SIG-M5 (cell line): ENCODE measurements around the gene F11.
"Not testable (repeated sequence)": the region's sequence is repeated elsewhere in the genome, so short reads cannot be mapped to it uniquely, and the experiment has no call there.

ENCODE experiments used
- DNase-seq: peaks from one replicate; lab custom pipeline; 2025; lab: John Stamatoyannopoulos, UW

Gene F11

GRCh38 chr4:186249785-186250754 lies 15.9 kb upstream of the F11 start:
- no peak for DNase-seq

- DNase-seq, result no peak
Observed at GRCh38 chr4:186250760-186251159, 15.2 kb upstream of the F11 start.

GRCh38 chr4:186255122-186255521 lies 10.9 kb upstream of the F11 start:
- DNase-seq, result no peak

GRCh38 chr4:186258216-186258811 lies 7.7 kb upstream of the F11 start:
- DNase-seq, result peak; percentile 4

DNA sequence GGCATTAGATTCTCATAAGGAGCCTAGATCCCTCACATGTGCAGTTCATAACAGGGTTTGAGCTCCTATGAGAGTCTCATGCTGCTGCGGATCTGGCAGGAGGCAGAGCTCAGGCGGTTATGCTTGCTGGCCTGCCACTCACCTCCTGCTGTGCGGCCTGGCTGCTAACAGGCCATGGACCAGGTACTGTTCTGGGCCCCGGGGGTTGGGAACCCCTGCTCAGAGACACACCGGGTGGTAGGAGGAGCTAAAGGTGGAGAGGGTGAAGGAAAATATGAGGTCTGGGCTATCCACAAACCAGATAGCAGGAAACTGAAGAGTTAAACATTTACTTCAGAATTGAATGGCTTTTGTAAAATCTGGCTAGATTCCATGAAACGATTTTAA lies 5.9 kb upstream of the F11 start:
- DNase-seq, result no peak

DNA sequence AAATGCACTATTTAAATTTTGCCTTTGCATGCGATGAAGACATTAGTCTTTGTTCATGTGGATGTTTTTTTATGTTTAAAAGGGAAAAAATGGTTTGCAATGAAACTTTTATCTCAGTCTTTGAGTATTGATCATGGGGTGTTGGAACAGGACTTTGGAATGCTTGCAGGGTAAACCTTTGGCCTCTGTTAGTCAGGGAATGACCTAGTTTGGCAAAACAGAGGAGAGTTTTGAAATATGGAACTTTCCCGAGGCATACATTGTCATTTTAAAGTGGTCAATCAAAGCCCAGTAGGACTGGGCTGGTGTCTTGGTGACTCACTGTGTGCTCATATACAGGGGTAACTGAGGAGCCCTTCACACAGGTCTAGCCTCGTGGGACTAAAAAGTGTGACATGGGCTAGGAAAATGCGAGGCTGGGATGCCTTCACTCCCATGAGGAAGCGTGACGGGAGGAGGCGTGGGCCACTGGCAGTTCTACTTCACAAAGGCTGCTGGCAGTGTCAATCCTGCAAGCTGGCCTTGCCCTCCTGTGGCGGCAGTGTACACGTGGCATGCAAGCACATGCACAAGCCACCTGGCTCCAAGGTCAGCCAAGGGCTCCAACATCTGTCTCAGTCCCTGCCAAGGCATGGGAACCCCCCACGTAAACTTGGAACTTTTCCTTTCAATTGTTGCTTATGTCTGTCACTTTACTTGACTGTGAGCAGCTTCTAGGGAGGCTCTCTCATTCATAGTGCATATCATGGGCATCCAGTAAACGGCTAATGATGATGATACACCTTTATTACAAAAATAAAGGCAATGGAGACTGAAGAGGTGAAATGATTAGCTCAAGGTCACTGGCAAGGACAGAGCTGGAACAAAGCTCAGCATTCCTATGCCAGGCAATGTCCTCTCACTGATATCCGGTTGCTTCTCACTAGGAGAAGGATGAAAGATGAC lies 5.2 kb upstream of the F11 start:
- DNase-seq, result no peak

DNA sequence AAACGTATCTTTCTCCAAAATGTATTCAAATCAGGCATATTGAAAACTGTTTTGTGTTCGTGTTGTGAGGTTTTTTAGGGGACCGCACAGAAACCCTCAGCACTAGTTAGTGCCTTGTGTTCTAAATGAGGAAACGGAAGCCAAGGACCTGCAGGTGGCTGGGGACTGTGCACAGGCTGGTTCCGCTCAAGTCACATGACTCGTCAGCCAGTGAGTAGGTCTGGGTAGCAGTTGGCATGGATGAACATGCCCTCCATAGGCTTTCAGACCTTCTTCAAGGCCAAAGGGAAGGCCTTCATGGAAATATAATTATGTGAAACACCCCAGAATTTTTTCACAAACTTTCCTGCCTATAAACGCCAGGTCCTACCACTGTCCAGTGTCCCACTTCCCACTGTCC lies 1.3 kb upstream of the F11 start:
- DNase-seq, result no peak

- DNase-seq, result not testable (repeated sequence)
Observed at GRCh38 chr4:186265250-186265649, 739 bp upstream of the F11 start.

DNA sequence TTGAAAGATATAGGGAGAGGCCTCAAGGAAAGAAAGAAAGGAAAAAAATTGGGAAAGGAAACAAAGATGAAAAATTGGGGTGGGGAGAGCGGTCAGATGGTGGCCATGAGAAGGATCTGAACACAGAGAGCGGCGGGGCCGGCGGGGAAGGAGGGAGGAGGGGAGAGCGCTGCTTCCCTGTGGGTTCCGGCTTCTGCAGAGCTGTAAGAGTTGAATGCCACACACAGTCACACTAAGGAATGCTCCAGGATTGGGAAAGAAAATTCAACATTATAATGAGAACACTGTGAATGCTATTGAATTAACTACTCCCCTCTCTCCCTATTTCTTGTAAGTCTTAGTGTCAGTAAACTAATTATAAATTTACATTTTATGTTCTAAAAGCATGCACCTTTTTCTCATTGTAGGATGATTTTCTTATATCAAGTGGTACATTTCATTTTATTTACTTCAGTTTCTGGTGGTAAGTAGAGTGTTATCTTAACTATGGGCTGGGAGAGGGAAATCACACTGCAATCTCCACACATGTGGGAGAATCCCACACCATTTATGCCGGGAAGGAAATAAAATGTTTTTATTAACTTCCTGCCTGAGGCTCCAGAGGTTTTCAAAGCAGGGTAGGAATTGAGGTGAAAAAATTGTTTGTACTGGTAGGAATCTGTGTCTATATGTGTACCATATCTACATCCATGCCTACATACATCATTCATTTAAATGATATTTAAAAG lies 904 bp downstream of the F11 start:
- DNase-seq, result no peak

GRCh38 chr4:186271081-186271678 lies 5.2 kb downstream of the F11 start:
- DNase-seq, result no peak

DNA sequence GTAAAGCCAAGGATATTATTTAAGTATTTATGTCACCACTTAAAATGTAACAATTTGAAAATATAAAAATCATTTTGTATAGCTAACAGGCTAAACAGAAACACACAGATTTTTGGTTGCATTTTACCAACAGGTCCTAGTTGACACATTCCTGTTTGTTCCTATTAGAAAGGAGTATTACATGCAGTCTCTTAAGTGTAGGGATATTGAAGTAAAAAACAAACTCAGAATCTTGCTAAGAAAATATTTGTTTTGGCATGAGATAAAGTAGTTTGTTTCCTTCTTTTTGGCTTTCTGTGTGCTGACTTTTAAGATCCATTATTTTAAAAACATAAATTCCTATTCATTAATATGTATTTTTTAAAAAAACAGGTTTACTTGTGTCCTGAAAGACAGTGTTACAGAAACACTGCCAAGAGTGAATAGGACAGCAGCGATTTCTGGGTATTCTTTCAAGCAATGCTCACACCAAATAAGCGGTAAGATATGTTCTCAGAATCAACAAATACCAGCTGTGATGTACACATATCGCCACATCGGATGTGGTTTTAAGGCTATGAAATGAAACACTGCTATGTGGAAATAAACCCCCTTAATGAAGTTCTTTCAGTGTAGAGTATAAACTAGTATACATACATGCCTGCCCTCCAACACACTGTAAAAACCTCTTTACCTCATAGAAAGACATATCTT lies 6.9 kb downstream of the F11 start:
- no peak for DNase-seq

GRCh38 chr4:186273392-186273789 lies 7.4 kb downstream of the F11 start:
- DNase-seq, result not testable (repeated sequence)

DNA sequence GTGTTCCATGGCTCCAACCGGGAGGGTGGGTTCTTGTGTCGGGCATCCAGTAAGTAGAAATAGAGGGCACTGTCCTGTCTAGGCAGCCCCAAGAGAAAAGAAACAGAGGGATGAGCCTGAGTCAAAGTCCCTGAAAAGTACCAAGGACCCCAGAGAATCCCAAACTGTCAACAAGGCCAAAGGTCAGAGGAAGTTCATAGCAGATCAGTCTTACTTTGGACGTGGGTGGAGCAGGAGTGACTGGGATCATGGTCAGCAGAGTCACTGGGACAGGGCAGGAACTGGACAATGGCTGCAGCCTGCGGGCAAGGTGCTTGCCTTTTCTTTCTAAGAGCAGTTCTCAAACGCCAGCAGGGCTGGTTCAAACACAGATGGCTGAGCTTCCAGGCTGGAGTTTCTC lies 17.3 kb downstream of the F11 start:
- no peak for DNase-seq

GRCh38 chr4:186285147-186285546 lies 19.2 kb downstream of the F11 start:
- no peak for DNase-seq

DNA sequence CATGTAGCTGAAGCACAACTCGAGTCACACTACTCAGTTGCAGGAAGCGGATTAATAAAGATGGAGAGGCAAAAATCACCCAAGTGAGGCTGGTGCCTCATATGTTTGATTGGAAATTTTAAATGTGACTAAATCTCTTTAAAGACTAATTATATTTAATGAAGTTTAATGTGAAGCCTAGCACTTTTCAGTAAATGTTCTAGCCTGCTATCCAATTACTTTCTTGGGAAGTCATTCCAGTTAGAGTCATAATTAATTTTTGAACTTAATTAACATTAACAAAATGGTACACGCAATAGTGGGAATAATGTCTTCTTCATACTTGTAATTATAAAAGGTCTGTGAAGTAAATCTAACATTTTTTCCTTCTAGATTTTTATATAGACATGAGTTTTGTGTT lies 20.6 kb downstream of the F11 start:
- DNase-seq, result no peak

DNA sequence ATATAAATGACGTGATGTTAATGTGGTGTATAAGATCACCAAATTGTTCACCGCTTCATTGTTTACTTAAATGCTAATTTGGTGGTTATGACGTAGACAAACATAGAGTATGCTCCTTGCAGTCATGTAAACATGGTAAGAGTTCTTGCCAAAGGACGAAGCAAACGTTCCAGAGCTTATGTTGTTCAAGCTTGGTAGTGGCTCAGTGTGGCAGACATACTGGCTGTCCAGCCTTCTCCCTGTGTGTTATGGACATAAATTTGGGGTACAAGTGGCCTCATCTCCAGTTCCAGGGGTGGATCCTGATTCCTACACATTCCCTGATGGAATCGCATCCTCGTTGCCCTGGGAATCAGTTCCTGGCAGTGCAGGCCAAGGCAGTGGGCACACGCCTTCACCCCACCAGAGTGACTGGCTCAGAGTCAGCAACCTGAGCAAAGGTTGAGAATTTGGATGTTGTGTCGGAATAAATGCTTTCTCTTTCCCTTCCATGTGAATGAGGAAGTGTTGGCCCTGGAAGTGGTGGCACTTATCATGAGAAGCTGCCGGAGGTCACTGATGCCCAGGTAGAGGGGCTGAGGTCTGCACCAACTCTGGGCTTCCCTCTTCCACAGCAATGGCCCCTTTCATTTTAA lies 25.4 kb downstream of the F11 start:
- DNase-seq, result no peak

DNA sequence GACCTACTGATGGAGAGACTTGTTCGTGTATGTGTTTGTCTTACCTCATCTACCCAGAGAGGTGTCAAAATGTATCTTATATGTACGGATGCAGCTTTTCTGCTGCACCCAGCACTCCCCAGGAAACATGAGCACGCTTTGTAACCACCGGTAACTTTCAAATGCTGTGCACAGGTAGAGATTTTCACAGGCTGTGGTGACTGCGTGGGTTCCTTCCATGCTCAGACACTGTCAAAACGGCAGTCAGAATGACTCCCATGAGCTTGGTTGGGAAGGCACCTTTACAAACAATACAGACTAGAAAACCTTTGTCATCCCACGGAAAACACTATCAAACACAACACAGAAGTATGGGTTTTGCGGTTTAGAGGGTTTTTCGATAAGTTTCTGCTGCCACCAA lies 28.2 kb downstream of the F11 start:
- no peak for DNase-seq

DNA sequence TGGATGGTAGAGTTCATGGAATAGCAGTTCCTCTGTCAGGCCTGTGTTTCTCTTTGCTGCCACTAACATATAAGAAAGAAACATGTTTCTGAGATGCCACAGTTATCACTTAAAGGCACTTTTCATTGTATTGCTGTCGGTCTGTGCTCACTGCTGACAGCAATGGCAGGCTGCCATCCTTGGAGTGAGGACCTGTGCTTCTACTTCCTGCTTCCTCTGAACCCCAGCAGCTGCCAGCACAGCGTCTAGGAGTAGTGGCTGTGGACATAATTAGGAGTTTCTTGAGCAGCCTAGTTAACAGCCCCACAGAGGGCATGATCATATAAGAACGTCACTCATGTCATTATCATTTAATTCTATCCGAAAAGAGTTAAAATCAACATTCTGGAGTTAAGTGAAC lies 30.5 kb downstream of the F11 start:
- DNase-seq, result no peak

DNA sequence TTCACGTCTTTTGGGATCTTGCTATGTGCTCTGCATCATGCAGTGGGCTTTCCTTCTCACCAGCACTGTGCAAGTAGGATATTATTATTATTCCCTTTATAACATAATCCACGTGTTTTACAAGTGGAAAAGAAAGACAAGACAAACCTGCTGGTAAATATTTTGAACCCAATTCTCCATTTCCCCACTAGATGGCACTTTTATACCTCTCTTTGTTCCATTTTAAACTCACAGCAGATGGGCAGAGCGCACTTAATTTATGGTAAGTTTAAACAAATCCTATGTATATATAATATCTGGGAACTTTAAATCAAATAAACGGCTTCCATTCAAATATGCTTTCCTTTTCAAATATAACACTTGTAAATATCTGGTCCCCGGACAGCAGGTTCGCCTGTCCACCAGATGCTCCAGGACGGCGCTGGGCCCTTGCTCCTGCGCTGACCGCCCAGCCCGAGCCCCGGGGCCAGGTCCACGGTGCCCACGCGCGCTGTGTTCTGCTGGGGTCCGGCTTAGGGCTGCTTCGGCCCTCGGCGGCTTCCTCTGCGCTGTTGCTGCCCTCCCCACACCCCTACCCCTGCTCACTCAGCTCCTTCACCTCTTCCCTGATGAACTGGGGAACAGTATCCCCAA lies 31.1 kb downstream of the F11 start:
- DNase-seq, result no peak
